Effector CD8-positive, alpha-beta T cell (primary cell): ENCODE data around the gene EPN1.

Experiments
- DNase-seq: peaks from one replicate; lab custom pipeline; 2025; lab: John Stamatoyannopoulos, UW

Gene EPN1

DNA sequence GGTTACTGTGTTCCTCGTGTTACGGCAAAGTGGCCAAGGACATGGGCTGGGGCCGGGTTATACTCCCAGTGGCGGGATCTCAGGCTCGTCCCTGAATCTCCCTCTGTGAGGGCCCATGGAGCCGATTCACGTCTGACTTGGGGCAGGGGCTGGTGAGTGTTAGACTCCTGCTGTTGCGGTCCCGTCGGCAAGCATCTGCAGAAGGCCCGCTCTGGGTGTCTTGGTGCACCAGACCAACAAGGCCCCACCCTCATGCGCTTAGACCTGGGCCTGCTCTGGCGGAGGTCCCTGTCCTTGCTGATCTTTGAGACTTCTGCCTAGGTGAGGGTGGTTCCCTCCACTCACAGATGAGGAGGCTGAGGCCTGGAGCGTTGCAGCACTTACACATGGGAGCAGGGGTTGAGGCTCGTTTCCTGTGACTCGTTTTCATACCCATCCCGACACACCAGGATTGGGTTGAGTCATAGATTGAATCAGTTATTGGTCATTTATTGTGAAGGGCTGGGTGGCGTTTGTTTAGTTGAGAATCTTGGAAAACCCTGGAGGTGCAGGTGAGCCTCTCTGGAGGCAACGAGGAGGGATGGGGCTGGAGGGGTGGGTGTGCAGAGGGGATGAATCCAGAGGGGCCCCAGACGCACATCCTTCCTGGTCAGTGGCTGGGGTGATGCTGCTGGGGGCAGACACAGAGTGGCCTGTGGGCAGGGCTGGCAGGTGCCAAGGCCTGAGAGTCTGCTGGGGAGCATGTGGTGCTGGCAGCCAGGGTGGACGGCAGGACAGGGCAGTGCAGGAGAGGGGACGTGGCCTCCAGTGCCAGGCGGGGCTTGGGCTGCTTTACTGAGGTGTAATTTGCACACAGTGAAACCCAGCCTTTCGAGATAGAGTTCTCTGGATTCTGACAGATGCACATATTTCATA lies 4.6 kb downstream of the EPN1 start:
- DNase-seq, result no peak

- no peak for DNase-seq
These were observed 5.5 kb downstream of the EPN1 start for GRCh38 chr19:55680339-55681130.

DNA sequence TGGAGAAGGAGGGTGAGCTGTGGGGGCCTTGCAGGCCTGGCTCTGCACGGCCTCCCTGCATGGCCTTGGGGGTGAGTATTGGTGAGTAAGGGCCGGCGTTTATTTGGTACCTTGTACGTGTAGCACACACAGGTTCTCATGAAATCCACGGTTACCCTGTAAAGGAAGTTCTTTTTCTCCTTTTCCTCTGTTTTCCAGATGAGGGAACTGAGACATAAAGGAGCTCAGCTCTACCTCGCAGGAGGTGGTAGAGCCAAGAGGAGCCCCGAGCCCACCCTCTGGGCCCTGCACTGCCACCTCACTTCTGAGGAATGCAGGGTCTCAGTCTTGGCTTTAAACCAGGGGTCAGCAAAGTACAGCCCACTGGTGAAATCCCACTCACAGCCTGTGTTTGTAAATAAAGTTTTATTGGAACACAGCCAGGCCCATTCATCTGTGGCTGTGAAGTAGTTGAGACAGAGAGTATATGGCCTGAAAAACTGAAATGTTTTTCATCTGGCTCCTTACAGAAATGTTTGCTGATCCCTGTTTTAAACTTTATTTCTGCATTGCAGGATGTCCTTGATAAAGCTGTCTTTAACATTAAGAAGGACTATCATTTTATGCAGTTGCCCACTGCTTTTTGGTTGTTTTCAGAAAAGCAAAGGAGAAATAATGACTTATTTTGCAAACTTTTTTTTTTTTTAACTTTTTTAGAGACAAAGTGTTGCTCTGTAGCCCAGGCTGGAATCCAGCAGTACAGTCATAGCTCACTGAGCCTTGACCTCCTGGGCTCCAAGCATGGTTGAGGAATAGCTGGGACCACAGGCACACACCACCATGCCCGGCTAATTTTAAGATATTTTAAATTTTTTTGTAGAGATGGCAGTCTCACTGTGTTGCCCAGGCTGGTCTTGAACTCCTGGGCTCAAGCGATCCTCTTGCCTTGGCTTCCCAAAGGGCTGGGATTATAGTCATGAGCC lies 6.4 kb downstream of the EPN1 start:
- no peak for DNase-seq

- no peak for DNase-seq
These were observed 8.6 kb downstream of the EPN1 start for GRCh38 chr19:55683449-55684261.

DNA sequence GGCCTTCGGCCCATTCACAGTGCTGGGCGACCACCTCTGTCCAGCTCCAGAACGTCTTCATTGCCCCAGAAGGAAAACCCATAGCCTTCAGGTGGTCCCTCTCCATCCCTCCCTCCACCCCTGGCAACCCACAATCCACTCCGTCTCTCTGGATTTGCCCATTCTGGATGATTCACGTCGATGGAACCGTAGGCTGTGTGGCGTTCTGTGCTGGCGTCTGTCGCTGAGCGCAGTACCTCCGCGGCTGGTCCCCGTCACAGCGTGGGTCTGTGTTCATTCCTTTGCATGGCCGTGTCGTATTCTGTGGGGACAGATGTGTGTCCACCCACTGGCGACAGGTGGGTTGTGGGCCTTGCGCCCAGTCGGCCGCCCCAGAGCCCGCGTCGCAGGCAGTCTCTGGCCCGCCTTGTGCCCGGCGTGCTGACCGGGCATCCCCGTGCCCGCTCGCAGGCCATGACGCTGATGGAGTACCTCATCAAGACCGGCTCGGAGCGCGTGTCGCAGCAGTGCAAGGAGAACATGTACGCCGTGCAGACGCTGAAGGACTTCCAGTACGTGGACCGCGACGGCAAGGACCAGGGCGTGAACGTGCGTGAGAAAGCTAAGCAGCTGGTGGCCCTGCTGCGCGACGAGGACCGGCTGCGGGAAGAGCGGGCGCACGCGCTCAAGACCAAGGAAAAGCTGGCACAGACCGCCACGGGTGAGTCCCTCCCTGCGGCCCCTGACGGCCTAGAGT lies 10.1 kb downstream of the EPN1 start:
- no peak for DNase-seq

GRCh38 chr19:55685776-55686175 lies 10.8 kb downstream of the EPN1 start:
- DNase-seq, result no peak

- no peak for DNase-seq
These were observed 11.5 kb downstream of the EPN1 start for GRCh38 chr19:55686311-55687050.

DNA sequence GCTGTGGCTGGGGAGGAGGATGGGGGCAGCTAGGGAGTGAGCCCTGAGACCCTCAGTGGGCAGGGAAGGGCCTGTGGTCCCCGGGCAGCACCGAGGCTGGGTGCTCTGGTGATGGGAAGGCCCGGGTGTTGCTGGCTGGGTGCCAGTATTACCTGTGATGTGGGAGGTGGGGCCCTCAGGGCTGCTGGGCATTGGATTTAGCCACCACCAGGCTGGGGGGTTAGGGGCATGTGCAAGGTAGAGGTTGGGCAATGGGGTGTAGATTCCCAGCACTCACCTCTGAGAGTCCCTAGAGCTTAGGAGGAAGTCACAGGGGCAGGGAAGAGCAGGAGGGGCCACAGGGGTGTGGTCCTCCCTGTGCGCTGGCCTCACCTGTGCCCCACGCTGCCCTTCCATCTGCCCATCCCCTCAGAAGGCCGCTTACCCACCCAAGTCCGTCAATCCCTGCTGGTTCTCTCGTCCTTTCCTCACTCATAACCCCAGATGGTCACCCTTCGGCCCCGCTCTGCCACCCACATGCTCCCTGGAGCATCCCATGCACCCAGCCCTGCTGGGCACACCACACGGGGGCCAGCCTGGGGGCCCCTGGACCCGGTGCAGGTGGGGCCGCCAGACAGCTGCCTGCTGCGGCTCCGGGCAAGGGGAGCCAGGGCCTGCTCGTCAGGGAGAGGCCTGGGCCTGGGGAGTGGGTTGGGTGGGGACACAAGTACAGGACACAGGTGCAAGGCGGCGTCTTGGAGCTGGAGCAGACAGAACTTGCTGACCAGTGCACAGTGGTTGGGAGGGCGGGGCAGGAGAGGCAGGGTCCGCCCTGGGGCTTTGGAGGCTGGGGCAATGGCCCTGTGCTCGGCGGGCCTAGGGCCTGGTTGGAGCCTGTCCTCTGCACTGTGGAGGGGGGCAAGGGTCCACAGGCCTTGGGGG lies 12.5 kb downstream of the EPN1 start:
- DNase-seq, result no peak

DNA sequence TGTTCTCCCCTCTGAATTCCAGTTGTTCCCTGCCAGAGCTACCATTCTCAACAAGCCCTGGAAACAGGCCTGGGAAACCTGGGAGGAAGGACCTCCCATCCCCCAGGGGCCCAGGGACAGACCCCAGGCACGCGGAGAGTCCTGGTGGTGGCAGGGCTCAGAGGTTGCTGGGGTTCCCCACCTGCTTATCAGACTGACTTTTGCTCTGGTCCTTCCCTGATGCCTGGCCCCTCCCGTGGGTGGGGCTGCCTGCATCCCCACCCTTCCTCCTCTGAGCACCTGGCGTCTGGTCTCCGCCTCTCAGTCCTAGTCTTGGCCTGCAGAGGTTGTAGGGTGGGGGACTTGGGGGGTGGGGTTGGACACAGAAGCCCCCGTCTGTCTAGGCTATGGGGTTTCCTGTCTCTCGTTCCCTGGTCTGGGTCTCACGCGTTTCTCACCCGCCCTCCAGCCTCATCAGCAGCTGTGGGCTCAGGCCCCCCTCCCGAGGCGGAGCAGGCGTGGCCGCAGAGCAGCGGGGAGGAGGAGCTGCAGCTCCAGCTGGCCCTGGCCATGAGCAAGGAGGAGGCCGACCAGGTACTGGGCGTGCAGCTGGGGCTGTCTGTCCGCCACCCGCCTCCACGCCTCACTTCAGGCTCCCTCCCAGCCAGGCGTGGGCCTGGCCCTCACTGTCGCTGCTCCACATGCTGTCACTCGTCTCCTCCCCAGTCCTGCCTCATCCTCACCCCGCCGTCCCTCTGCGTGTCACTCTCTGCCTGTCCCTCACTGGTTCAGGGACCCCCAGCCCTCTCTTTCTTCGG lies 13.6 kb downstream of the EPN1 start:
- DNase-seq, result no peak

- DNase-seq, result no peak
These were observed 14.5 kb downstream of the EPN1 start for GRCh38 chr19:55689411-55690108.

- DNase-seq, result no peak
These were observed 15.2 kb downstream of the EPN1 start for GRCh38 chr19:55690109-55690768.

DNA sequence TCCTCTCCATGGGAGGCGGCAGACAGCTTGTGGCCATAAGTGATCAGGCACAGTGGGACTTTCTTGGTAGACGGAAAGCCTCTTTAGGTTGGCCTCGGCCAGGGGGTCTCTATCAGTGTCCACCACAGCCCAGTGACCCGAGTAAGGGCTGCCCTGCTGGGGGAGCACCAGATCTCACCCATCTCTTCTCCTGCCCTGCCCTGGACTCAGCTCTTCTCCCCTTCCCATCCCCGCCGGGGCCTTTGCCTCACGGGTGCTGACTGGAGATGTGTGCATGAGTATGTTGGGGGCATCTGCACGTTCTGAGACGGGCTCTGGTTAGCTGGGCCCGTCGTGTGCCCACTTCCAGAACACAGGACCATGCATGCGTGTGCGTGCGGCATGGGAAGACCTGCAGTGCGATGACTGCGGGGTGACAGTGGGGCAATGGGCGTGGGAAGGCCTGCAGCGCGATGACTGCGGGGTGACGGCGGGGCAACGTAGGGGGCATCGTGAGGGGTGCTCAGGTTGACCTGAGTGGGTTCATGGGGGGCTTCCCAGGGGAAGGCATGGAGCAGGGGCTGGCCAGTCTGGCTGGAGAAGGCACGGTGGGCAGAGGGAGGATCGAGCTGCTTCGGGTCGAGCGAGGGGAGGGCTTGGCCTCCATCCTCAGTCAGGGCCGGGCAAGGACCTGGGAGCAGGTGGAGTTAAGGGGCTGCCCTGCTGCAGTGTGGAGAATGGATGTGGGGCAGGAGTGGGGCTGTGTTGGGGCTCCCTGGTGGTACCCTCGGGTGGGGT lies 15.9 kb downstream of the EPN1 start:
- DNase-seq, result no peak

GRCh38 chr19:55691561-55692481 lies 16.8 kb downstream of the EPN1 start:
- no peak for DNase-seq

DNA sequence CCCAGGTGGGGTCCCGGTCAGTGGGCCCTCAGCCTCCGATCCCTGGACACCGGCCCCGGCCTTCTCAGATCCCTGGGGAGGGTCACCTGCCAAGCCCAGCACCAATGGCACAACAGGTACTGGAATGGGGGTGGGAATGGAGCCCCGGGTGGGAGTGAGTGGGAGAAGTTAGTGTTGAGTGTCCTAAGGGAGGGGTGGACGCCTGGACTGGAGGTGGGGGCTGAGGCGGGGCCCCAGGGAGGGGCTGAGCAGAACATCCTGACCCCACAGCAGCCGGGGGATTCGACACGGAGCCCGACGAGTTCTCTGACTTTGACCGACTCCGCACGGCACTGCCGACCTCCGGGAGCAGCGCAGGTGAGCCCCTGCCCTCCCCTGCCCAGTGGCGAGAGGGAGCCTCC lies 17.7 kb downstream of the EPN1 start:
- no peak for DNase-seq
